NAMALWA (cell line): ENCODE data around the gene GABRG1.
A peak's percentile ranks its signal among the peaks of the same experiment; 100 is the strongest.

Source experiments
- DNase-seq: peaks from one replicate; pipeline ENCODE4 v3.0.0-alpha.2; 2015; ENCODE audit warnings: low spot score

GABRG1 gene

GRCh38 chr4:46123913-46124755, at the start of gene GABRG1:
GABRG1 (minus strand) TSS chr4:46124054; CDS start chr4:46123913, 141 bp downstream.
- DNase-seq, result no peak

- no peak for DNase-seq
Measured at GRCh38 chr4:46146993-46147392, 23.1 kb upstream of the GABRG1 start.

GRCh38 chr4:46131498-46132057, 7.7 kb upstream of the GABRG1 start:
- DNase-seq, result no peak

- DNase-seq, result peak; percentile 2
Measured at GRCh38 chr4:46124773-46125413, 1.0 kb upstream of the GABRG1 start.

GRCh38 chr4:46081674-46082073, 42.2 kb downstream of the GABRG1 start:
- no peak for DNase-seq

- DNase-seq, result no peak
Measured at GRCh38 chr4:46081248-46081647, 42.6 kb downstream of the GABRG1 start.

- DNase-seq, result no peak
Measured at GRCh38 chr4:46073778-46074177, 50.1 kb downstream of the GABRG1 start.

GRCh38 chr4:46051392-46051791, 72.5 kb downstream of the GABRG1 start:
- no peak for DNase-seq

GRCh38 chr4:46032056-46032455, 91.8 kb downstream of the GABRG1 start:
- no peak for DNase-seq

- DNase-seq, result peak; percentile 2
Measured at GRCh38 chr4:46016306-46016705, 107.5 kb downstream of the GABRG1 start.

GRCh38 chr4:45992728-45993127, 131.1 kb downstream of the GABRG1 start:
- DNase-seq, result no peak

GRCh38 chr4:45989775-45990174, 134.1 kb downstream of the GABRG1 start:
- DNase-seq, result no peak

GRCh38 chr4:45987858-45988257, 136.0 kb downstream of the GABRG1 start:
- no peak for DNase-seq
